Islet precursor cell (in vitro differentiated cells): ENCODE data around the gene TOMM20.
"Not testable (repeated sequence)": the region's sequence is repeated elsewhere in the genome, so short reads cannot be mapped to it uniquely, and the experiment has no call there.

ENCODE experiments used
- DNase-seq: peaks from one replicate; pipeline ENCODE4 v3.0.0-alpha.2; 2018

The TOMM20 gene

GRCh38 chr1:235128456-235129328, at the start of gene TOMM20:
Gene TOMM20, minus strand, starts transcription at chr1:235128837. Its CDS starts 122 bp downstream, at chr1:235128715.
- DNase-seq: peak; percentile 99

DNA sequence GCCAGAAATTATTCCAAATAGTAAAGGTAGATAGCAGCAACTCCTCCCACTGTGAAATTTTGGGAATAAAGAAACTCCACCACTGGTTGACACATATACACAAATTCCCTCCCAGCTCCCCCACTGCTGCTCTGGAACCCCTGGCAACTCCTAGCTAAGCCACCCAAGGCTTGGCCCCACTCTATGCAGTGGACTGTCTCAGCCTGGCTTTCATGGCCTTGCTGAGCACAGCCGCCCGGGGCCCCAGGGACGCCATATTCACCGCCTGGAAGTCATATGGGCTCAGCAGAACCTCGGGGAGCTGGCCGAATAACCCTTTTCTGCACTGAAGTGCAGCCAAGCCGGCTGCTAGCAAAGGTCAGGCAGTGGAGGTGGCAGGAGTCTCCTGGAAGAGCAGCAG, 47.8 kb upstream of the TOMM20 start:
- DNase-seq: no peak

- DNase-seq: no peak
These were observed 41.3 kb upstream of the TOMM20 start for GRCh38 chr1:235169986-235170385.

- DNase-seq: no peak
These were observed 39.7 kb upstream of the TOMM20 start for GRCh38 chr1:235168375-235168774.

- DNase-seq: no peak
These were observed 33.2 kb upstream of the TOMM20 start for GRCh38 chr1:235161685-235162327.

DNA sequence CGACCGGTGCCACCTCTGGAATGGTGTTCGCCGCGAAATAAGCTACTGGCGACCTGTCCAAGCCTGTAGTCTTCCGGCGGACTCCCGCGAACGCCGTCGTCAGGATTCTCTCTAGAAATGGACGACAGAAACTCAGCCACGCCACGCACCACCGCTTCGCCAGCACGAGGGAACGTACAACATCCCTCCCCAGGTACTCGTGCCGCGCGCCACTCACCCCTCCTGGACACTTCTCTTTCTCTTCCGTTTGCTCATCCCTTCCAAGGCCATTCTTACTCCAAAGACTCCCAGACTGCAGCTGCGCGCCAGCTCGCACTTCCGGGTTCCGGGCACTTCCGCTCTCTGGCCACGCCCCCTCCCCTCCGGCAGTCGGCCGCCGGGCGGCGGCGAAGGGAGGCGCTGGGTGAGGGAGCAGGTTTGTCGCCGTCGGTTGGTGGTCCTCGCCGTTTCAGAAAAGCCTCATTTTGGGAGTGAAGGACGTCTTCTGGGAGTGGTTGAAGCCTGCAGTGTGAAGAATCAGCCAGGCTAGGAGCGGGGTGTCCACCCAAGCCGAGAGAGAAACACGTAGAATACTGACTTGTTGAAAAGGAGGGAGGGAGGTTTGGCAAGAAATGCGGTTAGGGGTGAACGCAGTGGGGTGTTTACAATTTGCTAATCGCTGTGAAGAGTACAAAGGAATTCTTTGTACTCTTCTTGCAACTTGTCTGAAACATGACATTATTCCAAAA, 32.5 kb upstream of the TOMM20 start, which contains the start of gene RBM34:
RBM34 (minus strand) TSS at position 294 of the 728 bp plus-strand sequence; CDS start at position 270, 24 bp downstream.
- peak; percentile 97 for DNase-seq

- DNase-seq: no peak
These were observed 31.8 kb upstream of the TOMM20 start for GRCh38 chr1:235160383-235160956.

- DNase-seq: not testable (repeated sequence)
These were observed 31.3 kb upstream of the TOMM20 start for GRCh38 chr1:235159930-235160329.

GRCh38 chr1:235159284-235159683, 30.6 kb upstream of the TOMM20 start:
- DNase-seq: not testable (repeated sequence)

DNA sequence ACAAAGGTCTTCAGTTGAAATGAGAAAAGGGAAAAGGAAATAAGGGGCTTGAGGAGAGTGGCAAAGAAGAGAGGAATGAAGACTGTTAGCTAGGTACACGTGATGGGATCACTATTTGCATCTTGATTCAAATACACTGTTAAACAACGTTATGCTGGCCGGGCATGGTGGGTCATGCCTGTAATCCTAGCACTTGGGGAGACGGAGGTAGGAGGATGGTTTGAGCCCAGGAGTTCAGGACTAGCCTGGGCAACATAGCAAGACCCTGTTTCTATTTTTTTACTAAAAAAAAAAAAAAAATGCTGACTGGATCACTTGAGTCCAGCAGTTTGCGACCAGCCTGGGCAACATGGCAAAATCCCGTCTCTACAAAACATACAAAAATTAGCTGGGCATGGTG, 30.0 kb upstream of the TOMM20 start:
- DNase-seq: no peak

DNA sequence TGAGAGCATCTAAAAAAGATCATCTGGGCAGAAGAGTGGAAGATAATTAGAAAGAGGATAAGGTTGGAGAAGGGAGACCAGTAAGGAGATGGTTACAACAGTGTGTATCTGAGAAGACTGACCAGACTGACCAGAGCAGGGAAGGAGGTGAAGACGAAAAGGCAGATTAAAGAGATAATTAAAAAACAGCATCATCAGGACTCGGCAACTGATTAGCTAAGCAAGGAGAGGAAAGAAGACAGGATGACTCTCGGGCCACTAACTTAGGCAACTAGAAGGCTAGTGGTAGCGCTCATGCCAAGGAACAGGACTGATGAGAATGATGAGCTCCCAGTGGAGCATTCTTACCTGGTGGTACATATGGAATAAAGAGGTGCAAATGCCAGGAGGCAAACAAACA, 28.5 kb upstream of the TOMM20 start:
- DNase-seq: no peak

DNA sequence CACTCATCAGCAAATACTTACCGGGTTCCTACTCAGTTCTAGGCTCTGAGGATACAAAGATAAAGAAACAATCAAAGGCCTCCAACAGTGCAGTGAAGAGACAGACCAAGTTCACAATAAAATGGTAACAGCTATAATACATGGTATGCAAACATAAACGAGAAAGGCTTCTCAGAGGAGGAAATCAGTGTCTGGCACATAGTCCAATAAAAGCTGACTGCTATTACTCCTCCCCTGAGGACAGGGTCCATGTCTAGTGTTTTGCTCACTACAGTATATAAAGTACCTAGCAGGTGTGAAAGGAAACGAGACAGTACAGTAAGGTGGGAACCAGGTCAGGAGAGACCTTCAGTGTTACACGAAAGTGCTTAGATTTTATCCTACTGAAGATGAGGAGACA, 28.1 kb upstream of the TOMM20 start:
- no peak for DNase-seq

GRCh38 chr1:235156265-235156664, 27.6 kb upstream of the TOMM20 start:
- no peak for DNase-seq

- no peak for DNase-seq
These were observed 23.6 kb upstream of the TOMM20 start for GRCh38 chr1:235152235-235152634.

- no peak for DNase-seq
These were observed 22.4 kb upstream of the TOMM20 start for GRCh38 chr1:235151033-235151432.

DNA sequence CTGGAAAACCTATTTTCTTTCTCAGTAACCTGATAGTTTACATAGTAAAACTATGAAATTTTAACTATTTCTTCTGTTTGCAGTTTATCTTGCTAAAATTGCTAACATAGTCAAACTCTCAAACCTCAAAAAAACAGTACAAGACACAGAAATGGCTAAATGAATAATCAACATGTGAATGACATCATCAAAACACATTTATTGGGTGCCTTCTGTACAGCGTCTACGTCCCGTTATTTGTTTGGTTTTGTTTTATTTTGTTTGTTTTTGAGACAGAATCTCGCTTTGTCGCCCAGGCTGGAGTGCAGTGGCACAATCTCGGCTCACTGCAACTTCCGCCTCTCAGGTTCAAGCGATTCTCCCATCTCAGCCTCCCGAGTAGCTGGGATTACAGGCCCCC, 21.2 kb upstream of the TOMM20 start:
- DNase-seq: no peak

- DNase-seq: no peak
These were observed 18.6 kb upstream of the TOMM20 start for GRCh38 chr1:235147269-235147668.

DNA sequence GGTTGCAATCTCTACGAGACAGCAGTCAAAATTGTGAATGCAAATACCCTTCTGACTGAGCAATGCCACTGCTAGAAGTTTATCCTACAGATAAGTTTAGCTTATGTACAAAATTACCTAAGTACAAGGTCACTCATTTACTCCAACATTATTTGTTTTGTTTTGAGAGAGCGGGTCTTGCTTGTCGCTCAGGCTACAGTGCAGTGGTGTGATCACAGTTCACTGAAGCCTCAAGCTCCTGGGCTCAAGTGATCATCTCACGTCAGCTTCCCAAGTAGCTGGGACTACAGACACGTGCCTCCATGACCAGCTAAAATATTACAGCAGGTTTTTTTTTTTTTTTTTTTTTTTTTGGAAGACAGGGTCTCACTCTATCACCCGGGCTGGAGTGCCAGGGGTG, 17.0 kb upstream of the TOMM20 start:
- DNase-seq: no peak

DNA sequence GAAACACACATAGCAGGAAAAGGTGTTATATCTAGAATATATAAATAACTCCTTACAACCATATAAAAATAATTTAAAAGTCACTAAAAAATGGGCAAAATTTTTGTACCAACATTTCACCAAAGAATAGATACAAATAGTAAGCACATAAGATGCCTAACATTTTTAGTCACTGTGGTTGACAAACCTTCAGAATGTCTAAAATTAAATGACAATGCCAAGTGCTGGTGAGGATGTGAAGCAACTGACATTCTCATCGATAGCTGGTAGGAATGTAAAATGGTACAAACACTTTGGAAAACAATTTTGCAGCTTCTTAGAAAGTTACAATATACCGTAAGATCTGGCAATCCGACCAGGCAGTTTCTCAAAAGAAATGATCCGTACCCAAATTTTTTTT, 14.4 kb upstream of the TOMM20 start:
- DNase-seq: no peak

GRCh38 chr1:235139315-235139714, 10.7 kb upstream of the TOMM20 start:
- DNase-seq: no peak

GRCh38 chr1:235138821-235139220, 10.2 kb upstream of the TOMM20 start:
- DNase-seq: no peak

- no peak for DNase-seq
These were observed 7.5 kb upstream of the TOMM20 start for GRCh38 chr1:235136111-235136510.

GRCh38 chr1:235134171-235134570, 5.5 kb upstream of the TOMM20 start:
- no peak for DNase-seq
